IMR-90 (cell line): Measurements from ENCODE around the gene EIF1.
A peak's percentile ranks its signal among the peaks of the same experiment; 100 is the strongest.

Source experiments
- CTCF ChIP-seq: conservative IDR thresholded peaks from 2 replicates; pipeline ENCODE4 v1.5.1; 2012; ENCODE audit warnings: mild to moderate bottlenecking, low read depth, low read length, improper control_type of control experiment
- MAFK ChIP-seq: IDR thresholded peaks from 2 replicates; pipeline ENCODE4 v1.6.1; 2012; ENCODE audit warnings: low read depth, low read length, improper control_type of control experiment
- MAZ ChIP-seq: IDR thresholded peaks from 2 replicates; pipeline ENCODE4 v1.6.1; 2012; ENCODE audit warnings: low read depth, mild to moderate bottlenecking, low read length, improper control_type of control experiment, moderate library complexity, borderline replicate concordance
- MXI1 ChIP-seq: IDR thresholded peaks from 2 replicates; pipeline ENCODE4 v1.6.1; 2012; ENCODE audit warnings: low read depth, mild to moderate bottlenecking, low read length, moderate library complexity, borderline replicate concordance
- POLR2A ChIP-seq: IDR thresholded peaks from 2 replicates; pipeline ENCODE4 v1.6.1; 2012; ENCODE audit warnings: mild to moderate bottlenecking, low read depth, low read length
- RAD21 ChIP-seq: IDR thresholded peaks from 2 replicates; pipeline ENCODE4 v1.6.1; 2012; ENCODE audit warnings: low read length, improper control_type of control experiment
- USF2 ChIP-seq: fragments of 150-350 bp; IDR thresholded peaks from 2 replicates; pipeline ENCODE4 v1.6.1; 2017; ENCODE audit warnings: mild to moderate bottlenecking, antibody characterized with exemption, low read length, low read depth

- TF ChIP-seq CTCF (peak; percentile 94), MXI1 (no peak), POLR2A (no peak), MAFK (no peak), USF2 (no peak), MAZ (peak; percentile 39; the same call in 1 of the 2 replicates), RAD21 (peak; percentile 29; the same call in 1 of the 2 replicates)
These were observed 23.0 kb upstream of the EIF1 start for GRCh38 chr17:41665566-41666236.
